OCI-LY7 (cell line): ENCODE measurements around the gene PYHIN1. TPM values are rescaled to one million over a fixed set of nuclear protein-coding genes. Genes with fewer than 3 reads are reported as not detected.

Experiments used
- BruUV-seq: library from RNA; stranded (reverse); fragments of 400-500 nt; replicated peaks from 2 replicates; lab custom pipeline; 2021; lab: Mats Ljungman, UMichigan
- CTCF ChIA-PET: fragments of 300-600 bp; sonication (Branson Sonifier 250); formaldehyde crosslinking; loops from one replicate; lab custom pipeline; 2022; ENCODE audit warnings: antibody characterized with exemption; ENCODE audit not compliant: unreplicated experiment; lab: Charles Lee
- POLR2A ChIA-PET: fragments of 300-600 bp; sonication (Branson Sonifier 250); formaldehyde crosslinking; loops from one replicate; lab custom pipeline; 2022; ENCODE audit warnings: antibody characterized with exemption; lab: Charles Lee
- DNase-seq: peaks from one replicate; pipeline ENCODE4 v3.0.0-alpha.2; 2015; ENCODE audit warnings: low spot score
- H2AFZ ChIP-seq: fragments of 200-600 bp; sonication (generic), shearing (Covaris generic); 2 replicates; pipeline ENCODE4 v1.6.1; 2014; ENCODE audit warnings: mild to moderate bottlenecking, antibody characterized with exemption, low read length, moderate library complexity
- H3K27ac ChIP-seq: fragments of 200-600 bp; sonication (generic); 2 replicates; pipeline ENCODE4 v1.5.1; 2014; ENCODE audit warnings: mixed run types, low read depth, mild to moderate bottlenecking, moderate library complexity, low read length, inconsistent platforms; ENCODE audit not compliant: poor library complexity, severe bottlenecking
- H3K36me3 ChIP-seq: fragments of 200-600 bp; sonication (generic); 2 replicates; pipeline ENCODE4 v1.6.1; 2014; ENCODE audit warnings: mild to moderate bottlenecking, antibody characterized with exemption, low read length, moderate library complexity, mixed read lengths; ENCODE audit not compliant: insufficient read depth
- H3K4me1 ChIP-seq: fragments of 200-600 bp; sonication (generic); 2 replicates; pipeline ENCODE4 v1.5.1; 2014; ENCODE audit warnings: mild to moderate bottlenecking, low read length; ENCODE audit not compliant: insufficient read depth, poor library complexity, severe bottlenecking
- H3K4me2 ChIP-seq: fragments of 200-600 bp; sonication (generic); 2 replicates; pipeline ENCODE4 v1.6.1; 2014; ENCODE audit warnings: mild to moderate bottlenecking, low read length
- H3K4me3 ChIP-seq: fragments of 200-600 bp; sonication (generic); 2 replicates; pipeline ENCODE4 v1.5.1; 2014; ENCODE audit warnings: mild to moderate bottlenecking, low read depth, low read length; ENCODE audit not compliant: poor library complexity, severe bottlenecking
- H3K79me2 ChIP-seq: fragments of 200-600 bp; sonication (generic); 2 replicates; pipeline ENCODE4 v1.6.1; 2016; ENCODE audit warnings: low read depth, mild to moderate bottlenecking, low read length, moderate library complexity, mixed read lengths; ENCODE audit not compliant: insufficient read depth
- H3K9me2 ChIP-seq: fragments of 200-600 bp; sonication (generic); 2 replicates; pipeline ENCODE4 v1.6.1; 2016; ENCODE audit warnings: mild to moderate bottlenecking, low read length, mixed read lengths; ENCODE audit not compliant: insufficient read depth
- H3K9me3 ChIP-seq: fragments of 200-600 bp; sonication (generic); 2 replicates; pipeline ENCODE4 v1.6.1; 2014; ENCODE audit warnings: mild to moderate bottlenecking, mixed run types, low read length, mixed read lengths
- H4K20me1 ChIP-seq: fragments of 200-600 bp; sonication (generic); 2 replicates; pipeline ENCODE4 v1.6.1; 2014; ENCODE audit warnings: mild to moderate bottlenecking, antibody characterized with exemption, low read length, moderate library complexity, mixed read lengths; ENCODE audit not compliant: insufficient read depth
- EZH2phosphoT487 ChIP-seq: fragments of 200-600 bp; sonication (generic); IDR thresholded peaks from 2 replicates; pipeline ENCODE4 v1.6.1; 2018; ENCODE audit warnings: low read depth, borderline replicate concordance, mild to moderate bottlenecking, mixed run types, antibody characterized with exemption, low read length, moderate library complexity, mixed read lengths
- intact Hi-C: fragments of 100-400 bp; cut with micrococcal nuclease; formaldehyde crosslinking; loops from one replicate; pipeline ENCODE4 v1.10.0; 2022; ENCODE audit not compliant: unreplicated experiment
- total RNA-seq, 2 experiments: library from RNA; depleted of rRNA in 1 of 2; stranded (reverse); fragments of >200 nt in 1 of 2; shearing (Covaris generic) in 1 of 2; gene quantifications; 2 replicates each; pipeline ENCODE4 v1.2.3, GENCODE V29; 2014 to 2022
- TF ChIP-seq, protein P1 (sequence below): fragments of 200-600 bp; sonication (generic); conservative IDR thresholded peaks from 2 replicates; pipeline ENCODE4 v1.5.1; 2014; ENCODE audit warnings: mild to moderate bottlenecking, antibody characterized with exemption, low read length, moderate library complexity, mixed read lengths

PYHIN1 gene
- total RNA-seq, 2 experiments from 2014 or later, result 18.2 to 42.5 TPM

- BruUV-seq, result no TSS peak
Measured at GRCh38 chr1:158924677-158925076, 6.7 kb upstream of the PYHIN1 start.

GRCh38 chr1:158930504-158930903 is 848 bp upstream of the PYHIN1 start:
- no peaks in the 10 kb centered on the region for H3K9me2 ChIP-seq
- peak overlapping the region; percentile 76 for H3K27ac ChIP-seq
- peaks cover 9% of the 10 kb centered on the region for H3K9me3 ChIP-seq
- ChIA-PET CTCF (no interaction called here), POLR2A (no interaction called here)
- H4K20me1 ChIP-seq, result no peaks in the 10 kb centered on the region
- no peaks in the 10 kb centered on the region; the same call in 1 of the 2 replicates for H3K36me3 ChIP-seq
- BruUV-seq, result no TSS peak
- peaks cover 37% of the 10 kb centered on the region for H3K4me1 ChIP-seq
- H2AFZ ChIP-seq, result peak overlapping the region; percentile 91
- intact Hi-C loops, result loop anchor here (5.0 kb wide), 3 partner anchors 77 to 643 kb away; partner anchors contain the start of genes CD1C and IFI16
- peak; percentile 81 for DNase-seq
- no peak for TF ChIP-seq EZH2phosphoT487
- TF ChIP-seq, protein P1, sequence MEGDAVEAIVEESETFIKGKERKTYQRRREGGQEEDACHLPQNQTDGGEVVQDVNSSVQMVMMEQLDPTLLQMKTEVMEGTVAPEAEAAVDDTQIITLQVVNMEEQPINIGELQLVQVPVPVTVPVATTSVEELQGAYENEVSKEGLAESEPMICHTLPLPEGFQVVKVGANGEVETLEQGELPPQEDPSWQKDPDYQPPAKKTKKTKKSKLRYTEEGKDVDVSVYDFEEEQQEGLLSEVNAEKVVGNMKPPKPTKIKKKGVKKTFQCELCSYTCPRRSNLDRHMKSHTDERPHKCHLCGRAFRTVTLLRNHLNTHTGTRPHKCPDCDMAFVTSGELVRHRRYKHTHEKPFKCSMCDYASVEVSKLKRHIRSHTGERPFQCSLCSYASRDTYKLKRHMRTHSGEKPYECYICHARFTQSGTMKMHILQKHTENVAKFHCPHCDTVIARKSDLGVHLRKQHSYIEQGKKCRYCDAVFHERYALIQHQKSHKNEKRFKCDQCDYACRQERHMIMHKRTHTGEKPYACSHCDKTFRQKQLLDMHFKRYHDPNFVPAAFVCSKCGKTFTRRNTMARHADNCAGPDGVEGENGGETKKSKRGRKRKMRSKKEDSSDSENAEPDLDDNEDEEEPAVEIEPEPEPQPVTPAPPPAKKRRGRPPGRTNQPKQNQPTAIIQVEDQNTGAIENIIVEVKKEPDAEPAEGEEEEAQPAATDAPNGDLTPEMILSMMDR, result no peak
- H3K4me3 ChIP-seq, result peak overlapping the region; percentile 76
- H3K79me2 ChIP-seq, result peaks cover 32% of the 10 kb centered on the region
- peak overlapping the region; percentile 83 for H3K4me2 ChIP-seq

More at GRCh38 chr1:158924677-158925076, 6.7 kb upstream of the PYHIN1 start:
- no peaks in the 10 kb centered on the region for H3K79me2 ChIP-seq
- H2AFZ ChIP-seq, result no peak overlapping the region
- no peaks in the 10 kb centered on the region; the same call in 1 of the 2 replicates for H3K36me3 ChIP-seq
- H3K9me2 ChIP-seq, result no peaks in the 10 kb centered on the region
- peaks cover 2% of the 10 kb centered on the region for H3K4me1 ChIP-seq
- no peak overlapping the region for H3K4me2 ChIP-seq
- CTCF ChIA-PET, result no interaction called here
- no peak overlapping the region for H3K27ac ChIP-seq
- H3K9me3 ChIP-seq, result peaks cover 28% of the 10 kb centered on the region
- DNase-seq, result no peak
- no peaks in the 10 kb centered on the region for H4K20me1 ChIP-seq
- intact Hi-C loops, result no loop called here
- POLR2A ChIA-PET, result no interaction called here
- no peak overlapping the region for H3K4me3 ChIP-seq
- TF ChIP-seq EZH2phosphoT487, result no peak
- TF ChIP-seq, protein P1, result no peak

DNA sequence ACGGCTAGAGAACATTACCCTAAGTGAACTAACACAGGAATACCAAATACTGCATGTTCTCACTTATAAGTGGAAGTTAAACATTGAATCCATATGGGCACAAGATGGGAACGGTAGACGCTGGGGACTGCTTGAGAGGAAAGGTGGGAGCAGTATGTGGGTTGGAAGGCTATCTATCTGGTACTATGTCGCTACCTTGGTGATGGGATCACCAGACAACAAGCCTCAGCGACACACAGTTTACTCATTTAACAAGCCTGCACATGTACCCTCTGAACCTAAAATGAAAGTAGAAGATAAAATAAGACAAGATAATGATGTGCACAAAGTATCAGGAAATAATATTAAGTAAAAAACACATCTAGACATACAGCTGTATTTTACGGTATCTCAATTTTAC is 819 bp downstream of the PYHIN1 start:
- Histone ChIP-seq H3K79me2 (peaks cover 32% of the 10 kb centered on the region), H3K9me3 (peaks cover 5% of the 10 kb centered on the region), H3K36me3 (peaks cover 6% of the 10 kb centered on the region; the same call in 1 of the 2 replicates), H4K20me1 (no peaks in the 10 kb centered on the region), H2AFZ (peak overlapping the region; percentile 91), H3K4me1 (peaks cover 37% of the 10 kb centered on the region), H3K4me3 (peak overlapping the region; percentile 76), H3K4me2 (peak overlapping the region; percentile 83), H3K9me2 (no peaks in the 10 kb centered on the region), H3K27ac (peak overlapping the region; percentile 76)
- DNase-seq, result no peak
- TF ChIP-seq, protein P1, result no peak
- no peak for TF ChIP-seq EZH2phosphoT487
- CTCF ChIA-PET, result no interaction called here
- POLR2A ChIA-PET, result interaction anchor here (0.7 kb wide), 1 partner anchor 29 kb away, joined by 3 read pairs; no protein-coding TSS in a partner anchor
- no TSS peak for BruUV-seq
- intact Hi-C loops, result loop anchor here (5.0 kb wide), 3 partner anchors 75 to 645 kb away; partner anchors contain the start of genes CD1C and IFI16
